Neural progenitor cell (in vitro differentiated cells): ENCODE data around the gene PM20D2.

Experiments
- EZH2 ChIP-seq: fragments of 200-600 bp; sonication (generic); IDR thresholded peaks from 2 replicates; pipeline ENCODE4 v1.6.1; 2017; ENCODE audit warnings: antibody characterized with exemption, mild to moderate bottlenecking, moderate library complexity
- EZH2phosphoT487 ChIP-seq: fragments of 200-600 bp; sonication (generic); IDR thresholded peaks from 2 replicates; pipeline ENCODE4 v1.6.1; 2017; ENCODE audit warnings: antibody characterized with exemption
- TF ChIP-seq, protein P1 (sequence below): fragments of 200-600 bp; sonication (generic); IDR thresholded peaks from 2 replicates; pipeline ENCODE4 v1.5.1; 2017; ENCODE audit warnings: antibody characterized with exemption, mild to moderate bottlenecking

DNA sequence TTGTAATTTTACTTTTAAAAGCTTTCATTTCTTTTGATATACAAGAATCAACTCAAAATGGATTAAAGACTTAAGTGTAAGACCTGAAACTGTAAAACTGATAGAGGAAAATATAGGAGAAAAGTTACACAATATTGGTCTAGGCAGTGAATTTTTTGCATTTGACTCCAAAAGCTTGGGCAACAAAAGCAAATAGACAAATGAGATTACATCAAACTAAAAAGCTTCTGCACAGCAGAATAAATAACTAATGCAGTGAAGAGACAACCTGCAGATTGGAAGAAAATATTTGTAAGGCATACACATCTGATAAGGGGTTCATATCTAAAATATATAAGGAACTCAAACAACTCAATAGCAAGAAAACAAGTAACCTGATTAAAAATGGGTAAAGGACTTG, 68.3 kb downstream of the PM20D2 start:
- TF ChIP-seq EZH2, result no peak
- TF ChIP-seq, protein P1, sequence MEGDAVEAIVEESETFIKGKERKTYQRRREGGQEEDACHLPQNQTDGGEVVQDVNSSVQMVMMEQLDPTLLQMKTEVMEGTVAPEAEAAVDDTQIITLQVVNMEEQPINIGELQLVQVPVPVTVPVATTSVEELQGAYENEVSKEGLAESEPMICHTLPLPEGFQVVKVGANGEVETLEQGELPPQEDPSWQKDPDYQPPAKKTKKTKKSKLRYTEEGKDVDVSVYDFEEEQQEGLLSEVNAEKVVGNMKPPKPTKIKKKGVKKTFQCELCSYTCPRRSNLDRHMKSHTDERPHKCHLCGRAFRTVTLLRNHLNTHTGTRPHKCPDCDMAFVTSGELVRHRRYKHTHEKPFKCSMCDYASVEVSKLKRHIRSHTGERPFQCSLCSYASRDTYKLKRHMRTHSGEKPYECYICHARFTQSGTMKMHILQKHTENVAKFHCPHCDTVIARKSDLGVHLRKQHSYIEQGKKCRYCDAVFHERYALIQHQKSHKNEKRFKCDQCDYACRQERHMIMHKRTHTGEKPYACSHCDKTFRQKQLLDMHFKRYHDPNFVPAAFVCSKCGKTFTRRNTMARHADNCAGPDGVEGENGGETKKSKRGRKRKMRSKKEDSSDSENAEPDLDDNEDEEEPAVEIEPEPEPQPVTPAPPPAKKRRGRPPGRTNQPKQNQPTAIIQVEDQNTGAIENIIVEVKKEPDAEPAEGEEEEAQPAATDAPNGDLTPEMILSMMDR, result no peak
- TF ChIP-seq EZH2phosphoT487, result no peak
